RWPE1 (cell line): ENCODE results near the gene CTNNA3.

Experiments used
- CTCF ChIA-PET: fragments of 350-600 bp; sonication (Branson Sonifier 250); formaldehyde crosslinking; extraction: SDS; loops from one replicate; lab custom pipeline; 2021; lab: Yijun Ruan, JAX
- POLR2A ChIA-PET: fragments of 400-600 bp; formaldehyde crosslinking; extraction: SDS; loops from one replicate; lab custom pipeline; 2020; ENCODE audit warnings: antibody characterized with exemption; ENCODE audit not compliant: low non-redundant PET; lab: Yijun Ruan, JAX
- DNase-seq: peaks from one replicate; pipeline ENCODE4 v3.0.0; 2012; ENCODE audit warnings: low spot score
- H3K27ac ChIP-seq: fragments of 450-650 bp; 2 replicates; pipeline ENCODE4 v1.5.1; 2017
- TF ChIP-seq, protein P1 (sequence below): fragments of 450-650 bp; conservative IDR thresholded peaks from 2 replicates; pipeline ENCODE4 v1.5.1; 2017; ENCODE audit warnings: low read depth, mild to moderate bottlenecking

The CTNNA3 gene

DNA sequence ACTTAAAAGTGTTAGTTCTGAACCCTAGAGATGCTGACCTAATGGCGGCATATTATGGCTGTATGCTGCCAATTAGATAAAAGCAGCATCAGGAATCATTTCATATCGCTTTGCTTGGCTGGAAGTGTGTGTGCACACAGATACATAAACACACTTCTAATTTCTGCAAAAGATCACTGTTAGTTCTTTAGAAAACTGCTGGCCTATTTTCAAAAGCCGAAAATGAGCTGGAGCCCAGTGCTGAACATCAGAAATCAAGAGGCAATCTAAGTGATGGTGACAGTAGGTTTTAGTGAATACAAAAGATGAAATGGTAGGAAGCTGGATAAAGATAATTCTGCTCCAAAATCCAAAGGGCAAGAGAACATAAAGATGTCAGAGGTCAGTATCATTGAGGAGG is 1516.0 kb downstream of the CTNNA3 start:
- TF ChIP-seq, protein P1, sequence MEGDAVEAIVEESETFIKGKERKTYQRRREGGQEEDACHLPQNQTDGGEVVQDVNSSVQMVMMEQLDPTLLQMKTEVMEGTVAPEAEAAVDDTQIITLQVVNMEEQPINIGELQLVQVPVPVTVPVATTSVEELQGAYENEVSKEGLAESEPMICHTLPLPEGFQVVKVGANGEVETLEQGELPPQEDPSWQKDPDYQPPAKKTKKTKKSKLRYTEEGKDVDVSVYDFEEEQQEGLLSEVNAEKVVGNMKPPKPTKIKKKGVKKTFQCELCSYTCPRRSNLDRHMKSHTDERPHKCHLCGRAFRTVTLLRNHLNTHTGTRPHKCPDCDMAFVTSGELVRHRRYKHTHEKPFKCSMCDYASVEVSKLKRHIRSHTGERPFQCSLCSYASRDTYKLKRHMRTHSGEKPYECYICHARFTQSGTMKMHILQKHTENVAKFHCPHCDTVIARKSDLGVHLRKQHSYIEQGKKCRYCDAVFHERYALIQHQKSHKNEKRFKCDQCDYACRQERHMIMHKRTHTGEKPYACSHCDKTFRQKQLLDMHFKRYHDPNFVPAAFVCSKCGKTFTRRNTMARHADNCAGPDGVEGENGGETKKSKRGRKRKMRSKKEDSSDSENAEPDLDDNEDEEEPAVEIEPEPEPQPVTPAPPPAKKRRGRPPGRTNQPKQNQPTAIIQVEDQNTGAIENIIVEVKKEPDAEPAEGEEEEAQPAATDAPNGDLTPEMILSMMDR = no peak
- POLR2A ChIA-PET = no interaction called here

DNA sequence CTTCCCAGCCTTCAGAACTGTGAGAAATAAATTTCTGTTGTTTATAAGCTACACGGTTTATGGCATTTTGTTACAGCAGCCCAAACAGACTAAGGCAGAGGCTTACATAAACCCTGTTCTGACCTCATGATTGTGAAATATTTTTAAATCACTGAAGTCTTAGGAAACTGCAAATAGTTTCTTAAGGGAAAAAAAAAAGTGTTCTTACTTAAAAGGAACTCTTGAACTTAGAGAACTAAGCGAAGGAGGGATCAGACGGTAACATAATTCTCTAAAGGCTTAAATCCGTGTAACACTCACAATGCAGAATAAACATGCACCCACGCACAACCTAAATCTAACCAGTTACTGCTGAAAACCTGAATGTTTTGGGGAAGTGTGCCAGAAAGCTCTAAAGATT is 1519.2 kb downstream of the CTNNA3 start:
- CTCF ChIA-PET = interaction anchor here (0.6 kb wide), 1 partner anchor 452 kb away, joined by 4 read pairs; no protein-coding TSS in a partner anchor
- POLR2A ChIA-PET = no interaction called here
- H3K27ac ChIP-seq = no peak overlapping the region
- TF ChIP-seq, protein P1 = no peak
- DNase-seq = no peak

More for the DNA sequence above, 1516.0 kb downstream of the CTNNA3 start:
- no peak overlapping the region for H3K27ac ChIP-seq
- DNase-seq = no peak
- CTCF ChIA-PET = interaction anchor here (0.5 to 0.7 kb wide), 6 partner anchors 39 to 1548 kb away, joined by 3 read pairs; no protein-coding TSS in a partner anchor

DNA sequence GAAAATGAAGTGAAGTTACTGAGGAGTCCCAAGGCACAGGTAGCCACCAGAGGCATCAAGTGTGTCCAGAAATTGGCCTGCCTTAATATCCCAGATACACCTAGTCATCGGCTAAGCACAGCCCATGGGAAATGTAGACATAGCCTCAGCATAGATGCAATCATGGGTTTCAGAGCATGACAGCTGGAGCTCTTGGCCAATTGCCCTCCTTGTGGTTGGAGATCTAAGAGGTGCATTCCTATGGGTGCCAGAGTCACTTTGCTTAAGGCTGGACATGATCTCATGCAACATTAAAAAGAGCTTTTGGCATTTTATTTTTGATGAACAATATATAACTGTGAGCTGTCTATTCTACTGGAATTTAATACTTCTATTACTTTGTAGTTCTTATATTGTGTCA is 1528.2 kb downstream of the CTNNA3 start:
- TF ChIP-seq, protein P1 = no peak
- ChIA-PET POLR2A (no interaction called here), CTCF (interaction anchor here (1.5 kb wide), 1 partner anchor 12 kb away, joined by 3 read pairs; no protein-coding TSS in a partner anchor)
- no peak overlapping the region for H3K27ac ChIP-seq
- peak; percentile 6 for DNase-seq

DNA sequence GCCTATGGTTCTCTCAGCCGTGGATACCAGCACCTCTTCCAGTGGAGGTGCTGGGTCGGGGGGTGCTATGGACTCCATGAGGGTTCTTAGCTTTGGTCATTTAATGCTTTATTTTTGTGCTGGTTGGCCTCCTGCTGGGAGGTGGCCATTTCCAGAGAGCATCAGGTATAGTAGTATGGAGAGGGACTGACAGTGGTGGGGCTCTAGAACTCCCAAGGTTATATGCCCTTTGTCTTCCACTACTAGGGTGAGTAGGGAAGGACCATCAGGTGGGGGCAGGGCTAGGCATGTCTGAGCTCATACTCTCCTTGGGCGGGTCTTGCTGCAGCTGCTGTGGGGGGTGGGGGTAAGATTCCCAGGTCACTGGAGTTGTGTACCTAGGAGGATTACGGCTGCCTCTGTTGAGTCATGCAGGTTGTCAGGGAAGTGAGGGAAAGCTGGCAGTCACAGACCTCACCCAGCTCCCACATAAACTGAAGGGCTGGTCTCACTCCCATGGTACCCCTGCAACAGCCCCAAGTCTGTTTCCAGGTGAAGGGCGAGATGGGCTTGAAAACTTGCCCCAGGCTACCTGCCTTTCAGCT is 1533.3 kb downstream of the CTNNA3 start:
- ChIA-PET CTCF (interaction anchor here (0.6 kb wide), 1 partner anchor 1708 kb away, joined by 11 read pairs; no protein-coding TSS in a partner anchor), POLR2A (no interaction called here)
- H3K27ac ChIP-seq = no peak overlapping the region
- TF ChIP-seq, protein P1 = no peak
- no peak for DNase-seq

DNA sequence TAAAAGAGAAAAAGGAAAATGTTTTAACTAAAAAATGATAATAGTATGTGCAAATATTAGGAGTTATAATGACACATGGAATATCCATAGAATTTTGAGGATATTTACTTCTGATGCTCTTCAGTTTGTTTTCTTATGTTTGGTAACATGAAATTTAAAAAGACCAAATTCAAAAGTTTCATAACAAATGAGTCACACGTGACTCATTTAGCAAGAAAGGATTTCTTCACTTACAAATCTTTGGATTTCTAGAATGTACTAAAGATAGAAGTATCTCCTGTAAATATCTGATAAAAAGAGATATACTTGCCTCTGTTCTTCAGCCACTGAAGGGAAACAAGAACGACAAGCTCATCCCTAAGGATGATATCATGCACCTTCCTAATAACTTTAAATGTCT is 1544.6 kb downstream of the CTNNA3 start:
- no peak for DNase-seq
- POLR2A ChIA-PET = no interaction called here
- TF ChIP-seq, protein P1 = no peak
- CTCF ChIA-PET = interaction anchor here (0.7 kb wide), 1 partner anchor 1775 kb away, joined by 3 read pairs; no protein-coding TSS in a partner anchor
- H3K27ac ChIP-seq = no peak overlapping the region

DNA sequence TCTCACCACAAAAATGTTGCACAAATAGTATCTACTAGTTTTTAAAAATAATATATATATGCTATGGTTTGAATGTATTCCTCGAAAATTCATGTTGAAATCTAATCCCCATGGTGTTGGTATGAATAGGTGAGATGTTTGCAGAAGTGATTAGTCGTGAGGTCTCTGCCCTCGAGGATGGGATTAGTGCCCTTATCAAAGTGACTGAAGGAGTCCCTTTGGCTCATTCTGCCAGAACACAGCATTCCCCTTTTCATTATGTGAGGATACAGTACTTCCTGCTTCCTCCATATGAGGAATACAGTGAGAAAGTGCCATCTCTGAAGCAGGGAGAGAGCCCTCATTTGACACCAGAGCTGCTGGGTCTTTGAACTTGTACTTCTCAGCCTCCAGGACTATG is 1547.7 kb downstream of the CTNNA3 start:
- ChIA-PET POLR2A (no interaction called here), CTCF (no interaction called here)
- no peak overlapping the region for H3K27ac ChIP-seq
- no peak for DNase-seq
- TF ChIP-seq, protein P1 = no peak
